Fibroblast of skin of back (primary cell): Measurements from ENCODE around the gene RPL31.
A peak's percentile ranks its signal among the peaks of the same experiment; 100 is the strongest.
"Not testable (repeated sequence)": the region's sequence is repeated elsewhere in the genome, so short reads cannot be mapped to it uniquely, and the experiment has no call there.

Experiments used
- DNase-seq: peaks from one replicate; pipeline ENCODE4 v3.0.0-alpha.2; 2013

The RPL31 gene

DNA sequence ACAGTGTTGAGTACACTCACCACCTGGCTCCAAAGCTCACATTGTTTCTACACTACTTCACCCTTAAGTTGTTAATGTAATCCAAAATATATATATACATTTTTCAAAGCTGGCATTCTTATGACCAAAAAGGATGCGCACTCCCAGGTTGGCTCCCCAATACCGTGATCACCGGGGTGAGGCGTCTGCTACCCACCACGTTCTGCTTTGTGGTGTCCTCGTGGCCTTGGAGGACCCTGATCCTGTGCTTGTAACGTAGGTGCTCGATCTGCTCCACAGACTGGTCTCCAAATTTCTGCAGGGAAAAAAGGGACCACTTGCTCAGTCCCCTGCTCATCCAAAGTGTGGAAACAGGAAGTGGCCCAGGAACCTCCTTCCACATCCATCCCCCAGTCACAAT is 25.8 kb downstream of the RPL31 start:
- DNase-seq = no peak

- no peak for DNase-seq
These were observed 28.9 kb downstream of the RPL31 start for GRCh38 chr2:101030866-101031554.

DNA sequence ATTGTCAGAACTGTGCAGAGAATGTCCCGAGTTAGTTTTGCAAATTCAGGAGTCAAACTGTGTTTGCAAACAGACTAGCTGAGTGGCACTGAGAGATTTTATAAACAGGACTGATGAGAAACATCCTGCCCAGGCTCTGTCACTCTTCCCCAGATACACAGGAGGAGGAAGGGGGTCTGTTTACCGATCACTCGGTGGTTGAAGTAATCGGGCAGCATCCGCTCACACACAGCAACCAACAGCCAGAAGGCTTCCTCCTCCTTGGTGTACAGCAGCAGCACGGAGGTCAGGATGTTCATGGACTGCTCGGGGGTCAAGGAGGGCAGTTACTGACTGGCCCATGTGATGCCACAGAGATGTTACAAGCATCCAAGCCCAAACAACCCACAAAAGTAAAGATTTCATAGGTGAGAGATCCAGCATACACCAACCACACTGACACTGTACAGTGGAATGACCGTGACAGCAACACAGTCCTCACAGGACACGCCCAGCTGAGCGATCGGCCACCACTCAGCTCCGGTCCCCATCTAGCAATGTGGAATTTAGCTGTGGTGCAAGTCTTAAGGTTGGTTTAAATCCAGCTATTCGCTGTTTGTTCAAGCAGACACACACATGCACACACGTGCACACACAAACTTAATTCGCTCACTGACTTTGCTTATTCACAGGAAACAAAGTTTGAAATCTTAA is 30.1 kb downstream of the RPL31 start:
- DNase-seq = no peak

- DNase-seq = peak; percentile 40
These were observed 34.5 kb downstream of the RPL31 start for GRCh38 chr2:101036562-101036961.

DNA sequence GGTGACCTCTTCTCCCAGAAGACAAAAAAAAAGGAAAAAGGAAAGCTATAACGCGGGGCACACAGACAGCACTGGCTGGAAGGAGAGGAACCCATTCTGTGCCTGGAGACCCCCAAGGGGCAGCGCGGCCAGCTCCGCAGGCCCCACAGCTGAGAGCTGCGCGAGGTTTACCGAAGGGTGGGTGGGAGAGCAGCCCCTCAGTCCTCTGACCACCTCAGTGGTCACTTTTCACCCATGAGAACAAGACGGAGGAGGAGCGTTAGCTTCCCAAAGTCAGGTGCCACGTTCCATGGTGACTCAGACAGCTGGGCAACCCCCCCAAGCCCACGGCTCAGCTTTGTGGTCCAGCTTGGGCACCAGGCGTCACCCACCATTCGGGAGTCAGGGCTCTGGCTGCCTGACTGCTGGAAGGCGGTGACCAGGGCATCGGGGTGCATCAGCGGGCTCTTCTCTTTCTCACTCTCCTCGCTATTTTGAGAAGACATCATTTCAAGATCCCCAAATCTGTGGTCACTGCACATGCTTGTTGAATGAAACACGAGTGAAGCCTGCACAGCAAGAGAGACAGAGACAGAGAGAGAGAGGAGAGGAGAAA is 35.2 kb downstream of the RPL31 start:
- DNase-seq = no peak

DNA sequence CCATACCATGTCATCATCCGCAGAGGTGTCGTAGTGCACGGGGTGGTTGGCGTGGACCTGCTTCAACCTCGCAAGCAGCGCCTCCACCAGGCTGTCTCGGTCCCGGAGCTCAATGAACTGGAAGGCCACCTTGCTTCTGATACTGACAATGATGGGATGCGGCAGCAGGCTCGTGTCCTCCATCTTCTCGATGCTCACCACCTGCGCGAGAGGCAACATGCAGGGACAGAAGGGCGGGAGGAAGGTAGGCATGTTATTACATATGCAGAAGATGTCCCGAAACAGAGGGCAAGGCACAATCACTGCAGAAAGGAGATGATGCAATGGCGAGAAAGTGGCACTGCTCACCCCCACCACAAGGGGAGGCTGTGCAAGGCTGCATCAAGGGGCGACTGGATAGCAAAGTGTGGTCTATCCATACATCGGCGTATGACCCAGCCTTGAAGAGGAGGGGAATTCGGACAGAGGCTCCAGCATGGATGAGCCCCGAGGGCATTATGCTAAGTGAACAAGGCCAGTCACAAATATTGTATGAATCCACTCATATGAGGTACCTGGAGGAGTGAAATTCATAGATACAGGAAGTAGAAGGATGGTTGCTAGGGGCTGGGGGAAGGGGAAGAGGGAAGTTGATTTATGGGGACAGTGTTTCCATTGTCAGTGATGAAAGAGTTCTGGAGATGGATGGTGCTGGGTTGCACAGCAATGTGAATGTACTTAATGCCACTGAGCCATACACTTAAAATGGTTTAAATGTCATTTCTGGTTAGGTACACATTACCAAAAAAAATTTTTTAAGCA is 36.6 kb downstream of the RPL31 start:
- DNase-seq = no peak

- no peak for DNase-seq
These were observed 38.0 kb downstream of the RPL31 start for GRCh38 chr2:101040072-101040471.

DNA sequence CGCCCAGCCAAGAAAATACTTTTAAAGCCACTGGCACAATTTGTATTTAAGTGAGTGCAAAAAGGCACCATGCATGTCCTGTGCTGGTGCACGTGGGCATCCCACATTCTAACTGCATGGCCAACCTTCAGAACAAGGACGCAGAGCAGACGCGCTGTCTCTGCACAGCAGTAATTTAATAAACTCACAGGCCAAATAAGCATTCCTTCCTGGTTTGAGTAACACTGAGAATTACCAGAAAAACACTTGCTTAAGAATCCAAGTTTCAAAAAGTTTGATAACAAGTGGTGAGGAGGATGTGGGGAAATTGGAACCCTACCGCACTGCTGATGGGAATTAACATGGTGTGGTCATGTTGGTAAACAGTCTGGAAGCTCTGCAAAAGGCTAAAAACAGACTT is 38.7 kb downstream of the RPL31 start:
- DNase-seq = no peak

DNA sequence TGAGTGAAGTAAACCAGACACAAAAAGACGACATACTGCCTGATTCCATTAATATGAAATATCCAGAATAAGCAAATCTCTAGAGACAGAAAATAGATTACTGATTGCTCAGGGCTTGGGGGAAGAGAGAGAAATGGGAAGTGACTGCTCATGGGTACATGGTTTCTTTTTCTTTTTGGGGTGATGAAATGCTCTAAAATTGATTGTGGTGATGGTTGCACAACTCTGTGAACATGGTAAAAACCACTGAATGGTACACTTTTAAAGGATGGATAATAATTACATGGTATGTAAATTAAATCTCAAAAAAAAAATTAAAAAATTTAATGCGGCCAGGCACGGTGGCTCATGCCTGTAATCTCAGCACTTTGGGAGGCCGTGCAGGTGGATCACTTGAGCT is 39.3 kb downstream of the RPL31 start:
- no peak for DNase-seq

- DNase-seq = no peak
These were observed 43.2 kb downstream of the RPL31 start for GRCh38 chr2:101045330-101045729.

- DNase-seq = no peak
These were observed 45.1 kb downstream of the RPL31 start for GRCh38 chr2:101047075-101047766.

DNA sequence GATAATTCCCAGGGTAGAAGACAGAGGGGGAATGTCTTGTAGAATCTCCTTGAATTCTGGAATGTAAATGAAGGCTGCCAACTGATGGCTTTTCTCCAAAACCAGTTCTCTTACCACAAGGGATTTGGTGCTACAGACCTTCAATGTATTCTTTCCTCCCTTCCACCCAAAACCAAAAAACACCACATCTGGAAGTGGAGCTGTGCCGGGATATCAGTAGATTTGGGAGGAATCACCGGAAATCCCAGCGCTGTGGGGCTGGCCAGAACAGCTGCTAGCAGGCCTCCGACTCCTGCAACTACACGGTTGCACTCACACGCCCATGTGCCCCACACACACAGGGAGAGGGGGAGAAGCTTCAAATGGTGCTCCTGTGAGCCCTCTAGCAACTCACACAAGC is 45.7 kb downstream of the RPL31 start:
- no peak for DNase-seq

DNA sequence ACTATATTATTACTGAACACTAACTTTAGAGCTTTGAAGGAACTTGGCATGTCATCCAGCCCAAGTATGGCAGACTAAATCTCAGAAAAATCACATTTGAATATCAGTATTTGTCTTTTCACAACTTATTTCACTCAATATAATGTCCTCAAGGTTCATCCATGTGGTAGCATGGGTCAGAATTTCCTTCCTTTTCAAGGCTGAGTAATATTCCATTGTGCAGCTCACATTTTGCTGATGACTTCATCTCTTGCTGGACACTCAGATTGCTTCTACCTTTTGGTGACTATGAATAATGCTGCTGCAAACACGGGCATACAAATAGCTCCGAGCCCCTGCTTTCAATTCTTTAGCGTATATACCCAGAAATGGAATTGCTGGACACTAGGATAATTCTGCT is 46.7 kb downstream of the RPL31 start:
- no peak for DNase-seq

GRCh38 chr2:101050886-101051285 is 48.8 kb downstream of the RPL31 start:
- not testable (repeated sequence) for DNase-seq

GRCh38 chr2:101052147-101052546 is 50.1 kb downstream of the RPL31 start:
- DNase-seq = no peak

- no peak for DNase-seq
These were observed 51.0 kb downstream of the RPL31 start for GRCh38 chr2:101053117-101053516.
